ENCODE data around the gene ATXN1.

Gene ATXN1

GRCh38 chr6:16670183-16670582, 91.1 kb downstream of the ATXN1 start:
- H3K9ac ChIP-seq (ENCODE audit: low read depth, low read length, poor library complexity, severe bottlenecking) = no peak overlapping the region
- H3K9me3 ChIP-seq (ENCODE audit: insufficient read depth, low read depth, low read length) = no peaks in the 10 kb centered on the region
- no peaks in the 10 kb centered on the region for H3K27me3 ChIP-seq (ENCODE audit: insufficient read depth, low read length, poor library complexity, severe bottlenecking)
- H3K4me2 ChIP-seq (ENCODE audit: low read depth, low read length, poor library complexity, severe bottlenecking) = peak overlapping the region; percentile 65
- peaks cover 33% of the 10 kb centered on the region; the same call in 1 of the 2 replicates for H3K79me2 ChIP-seq (ENCODE audit: insufficient read depth, low read length)
- H3F3A ChIP-seq (ENCODE audit: low read depth) = 0 out of 2 replicates have a peak, but pooled peaks cover 5% of the 10 kb centered on the region
- H3K36me3 ChIP-seq (ENCODE audit: insufficient read depth, low read length) = no peaks in the 10 kb centered on the region
- TF ChIP-seq EZH2phosphoT487 (IDR thresholded peaks at IDR 0.05; ENCODE audit: borderline replicate concordance) = no peak
- TF ChIP-seq, protein P1, sequence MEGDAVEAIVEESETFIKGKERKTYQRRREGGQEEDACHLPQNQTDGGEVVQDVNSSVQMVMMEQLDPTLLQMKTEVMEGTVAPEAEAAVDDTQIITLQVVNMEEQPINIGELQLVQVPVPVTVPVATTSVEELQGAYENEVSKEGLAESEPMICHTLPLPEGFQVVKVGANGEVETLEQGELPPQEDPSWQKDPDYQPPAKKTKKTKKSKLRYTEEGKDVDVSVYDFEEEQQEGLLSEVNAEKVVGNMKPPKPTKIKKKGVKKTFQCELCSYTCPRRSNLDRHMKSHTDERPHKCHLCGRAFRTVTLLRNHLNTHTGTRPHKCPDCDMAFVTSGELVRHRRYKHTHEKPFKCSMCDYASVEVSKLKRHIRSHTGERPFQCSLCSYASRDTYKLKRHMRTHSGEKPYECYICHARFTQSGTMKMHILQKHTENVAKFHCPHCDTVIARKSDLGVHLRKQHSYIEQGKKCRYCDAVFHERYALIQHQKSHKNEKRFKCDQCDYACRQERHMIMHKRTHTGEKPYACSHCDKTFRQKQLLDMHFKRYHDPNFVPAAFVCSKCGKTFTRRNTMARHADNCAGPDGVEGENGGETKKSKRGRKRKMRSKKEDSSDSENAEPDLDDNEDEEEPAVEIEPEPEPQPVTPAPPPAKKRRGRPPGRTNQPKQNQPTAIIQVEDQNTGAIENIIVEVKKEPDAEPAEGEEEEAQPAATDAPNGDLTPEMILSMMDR (conservative IDR thresholded peaks at IDR 0.05; ENCODE audit: low read length) = no peak
- H3K4me3 ChIP-seq (ENCODE audit: low read length, poor library complexity, severe bottlenecking) = no peak overlapping the region
- H4K20me1 ChIP-seq (ENCODE audit: insufficient read depth, low read length, poor library complexity, severe bottlenecking) = no peaks in the 10 kb centered on the region
- H3K9me2 ChIP-seq (replicated peaks; ENCODE audit: low read depth, low read length) = no peaks in the 10 kb centered on the region
- no peak overlapping the region for H2AFZ ChIP-seq (ENCODE audit: low read length)
- H3K4me1 ChIP-seq (ENCODE audit: insufficient read depth, low read length, poor library complexity, severe bottlenecking) = peaks cover 52% of the 10 kb centered on the region

GRCh38 chr6:16669227-16669626, 92.0 kb downstream of the ATXN1 start:
- H3K9ac ChIP-seq (ENCODE audit: low read depth, low read length, poor library complexity, severe bottlenecking) = no peak overlapping the region
- 0 out of 2 replicates have a peak overlapping the region, but pooled peaks have one; percentile 29 for H2AFZ ChIP-seq (ENCODE audit: low read length)
- H3K4me3 ChIP-seq (ENCODE audit: low read length, poor library complexity, severe bottlenecking) = peak overlapping the region; percentile 43
- H3K9me3 ChIP-seq (ENCODE audit: insufficient read depth, low read depth, low read length) = no peaks in the 10 kb centered on the region
- H4K20me1 ChIP-seq (ENCODE audit: insufficient read depth, low read length, poor library complexity, severe bottlenecking) = no peaks in the 10 kb centered on the region
- peak overlapping the region; percentile 65 for H3K4me2 ChIP-seq (ENCODE audit: low read depth, low read length, poor library complexity, severe bottlenecking)
- TF ChIP-seq, protein P1 (conservative IDR thresholded peaks at IDR 0.05; ENCODE audit: low read length) = no peak
- TF ChIP-seq EZH2phosphoT487 (IDR thresholded peaks at IDR 0.05; ENCODE audit: borderline replicate concordance) = no peak
- H3K9me2 ChIP-seq (replicated peaks; ENCODE audit: low read depth, low read length) = no peaks in the 10 kb centered on the region
- 0 out of 2 replicates have a peak, but pooled peaks cover 5% of the 10 kb centered on the region for H3F3A ChIP-seq (ENCODE audit: low read depth)
- peaks cover 52% of the 10 kb centered on the region for H3K4me1 ChIP-seq (ENCODE audit: insufficient read depth, low read length, poor library complexity, severe bottlenecking)
- no peaks in the 10 kb centered on the region for H3K27me3 ChIP-seq (ENCODE audit: insufficient read depth, low read length, poor library complexity, severe bottlenecking)
- H3K36me3 ChIP-seq (ENCODE audit: insufficient read depth, low read length) = no peaks in the 10 kb centered on the region
- peaks cover 33% of the 10 kb centered on the region; the same call in 1 of the 2 replicates for H3K79me2 ChIP-seq (ENCODE audit: insufficient read depth, low read length)

GRCh38 chr6:16667509-16667908, 93.8 kb downstream of the ATXN1 start:
- Histone ChIP-seq H3K9ac (ENCODE audit: low read depth, low read length, poor library complexity, severe bottlenecking) (no peak overlapping the region), H3K79me2 (ENCODE audit: insufficient read depth, low read length) (peaks cover 35% of the 10 kb centered on the region; the same call in 1 of the 2 replicates), H3F3A (ENCODE audit: low read depth) (0 out of 2 replicates have a peak, but pooled peaks cover 5% of the 10 kb centered on the region), H3K36me3 (ENCODE audit: insufficient read depth, low read length) (no peaks in the 10 kb centered on the region), H4K20me1 (ENCODE audit: insufficient read depth, low read length, poor library complexity, severe bottlenecking) (no peaks in the 10 kb centered on the region), H3K27me3 (ENCODE audit: insufficient read depth, low read length, poor library complexity, severe bottlenecking) (no peaks in the 10 kb centered on the region), H3K4me3 (ENCODE audit: low read length, poor library complexity, severe bottlenecking) (no peak overlapping the region), H3K4me2 (ENCODE audit: low read depth, low read length, poor library complexity, severe bottlenecking) (peak overlapping the region; percentile 12), H3K4me1 (ENCODE audit: insufficient read depth, low read length, poor library complexity, severe bottlenecking) (peaks cover 52% of the 10 kb centered on the region), H3K9me3 (ENCODE audit: insufficient read depth, low read depth, low read length) (no peaks in the 10 kb centered on the region), H2AFZ (ENCODE audit: low read length) (no peak overlapping the region), H3K9me2 (replicated peaks; ENCODE audit: low read depth, low read length) (no peaks in the 10 kb centered on the region)
- TF ChIP-seq, protein P1 (conservative IDR thresholded peaks at IDR 0.05; ENCODE audit: low read length) = no peak
- no peak for TF ChIP-seq EZH2phosphoT487 (IDR thresholded peaks at IDR 0.05; ENCODE audit: borderline replicate concordance)

All from Loucy (cell line).